ENCODE data around the gene ALDOA. TPM values are rescaled to one million over a fixed set of nuclear protein-coding genes. Genes with fewer than 3 reads are reported as not detected.
A peak's percentile ranks its signal among the peaks of the same experiment; 100 is the strongest.

ALDOA gene
- 827 TPM for total RNA-seq (2013)
- 1,000 to 10,000 TPM; 1,202 to 1,628 (median 1,429) TPM for polyA plus RNA-seq
- polyA minus RNA-seq: 480 and 875 TPM in 2 replicates
- total RNA-seq: 9.4 to 28.9 (median 15.5) reads per million in 11 experiments

DNA sequence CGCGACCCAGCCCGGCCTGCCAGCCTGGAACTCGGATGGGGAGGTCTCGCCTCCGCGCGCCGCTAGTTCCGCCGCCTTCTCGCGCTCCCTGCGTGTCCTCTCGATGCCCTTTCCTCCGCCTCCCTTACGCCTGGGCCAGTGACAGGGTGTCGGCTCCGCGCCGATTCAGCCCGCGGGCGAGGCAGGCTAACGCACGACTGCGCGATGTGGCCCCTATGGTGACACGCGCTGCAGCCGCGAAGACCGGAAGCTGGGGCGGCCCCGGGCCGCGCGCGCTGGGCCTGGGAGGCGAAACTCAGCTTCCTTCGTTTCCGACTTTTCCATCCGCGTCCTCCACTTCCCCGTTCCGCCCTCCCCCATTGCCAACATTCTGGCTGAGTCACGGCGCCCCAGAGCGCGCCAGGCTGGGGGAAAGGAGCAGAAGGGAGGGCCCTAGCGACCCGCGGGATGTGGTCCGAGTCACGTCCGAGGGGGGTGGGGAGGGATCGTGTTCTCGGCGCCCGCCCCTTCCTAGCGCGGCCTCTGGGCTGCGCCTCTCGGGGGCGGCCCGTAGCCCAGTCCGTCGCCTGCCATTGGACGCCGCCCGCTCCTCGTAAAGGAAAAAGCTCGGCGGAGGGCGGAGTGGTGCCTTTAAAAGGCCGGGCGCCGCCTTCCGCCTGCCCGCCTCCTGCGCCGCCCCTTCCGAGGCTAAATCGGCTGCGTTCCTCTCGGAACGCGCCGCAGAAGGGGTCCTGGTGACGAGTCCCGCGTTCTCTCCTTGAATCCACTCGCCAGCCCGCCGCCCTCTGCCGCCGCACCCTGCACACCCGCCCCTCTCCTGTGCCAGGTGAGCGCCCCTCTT lies at the start of gene ALDOA:
Gene ALDOA (plus strand): TSS at position 659 of the 841 bp plus-strand sequence. CDS start 1,138 bp downstream, outside the sequence.
- H3K4me1 Mint-ChIP-seq: peaks cover 38% of the 10 kb centered on the region
- H3K9me3 Mint-ChIP-seq: peaks cover 0 to 2% (median 0%) of the 10 kb centered on the region in 7 donors
- intact Hi-C loops (cut with micrococcal nuclease): loop anchor here (5.0 kb wide), 1 partner anchor 57 kb away; the partner anchor contains the start of gene MAPK3 (in 2 of the 2)
- Histone ChIP-seq H3K27me3 (ENCODE audit: control insufficient read depth in 2 of 2, insufficient read depth in 2 of 2, low read length in 2 of 2) (no peaks in the 10 kb centered on the region), H3K27ac (ENCODE audit: low read depth in 1 of 2, low read length in 2 of 2) (peak within 1 kb of the TSS; percentile 94), H3K79me2 (ENCODE audit: insufficient read depth, low read length) (peaks cover 63% of the 10 kb centered on the region), H3K4me2 (replicated peaks; ENCODE audit: extremely low read depth, low read length, poor library complexity, severe bottlenecking) (peak within 1 kb of the TSS; percentile 87), H3K4me3 (replicated peaks in 1 of 3; ENCODE audit: low read depth in 2 of 3, low read length in 3 of 3) (peak within 1 kb of the TSS; percentile 95 to 99 (median 97)), H3K36me3 (replicated peaks in 1 of 2; ENCODE audit: control insufficient read depth in 1 of 2, insufficient read depth in 2 of 2, low read length in 2 of 2) (peaks cover 32 to 37% of the 10 kb centered on the region in 2 donors), H3K9ac (ENCODE audit: insufficient read depth, low read length, poor library complexity, severe bottlenecking) (peak within 1 kb of the TSS; percentile 90), H3K9me3 (replicated peaks in 1 of 2; ENCODE audit: control insufficient read depth in 1 of 2, insufficient read depth in 1 of 2, low read length in 2 of 2) (no peaks in the 10 kb centered on the region), H3K4me1 (ENCODE audit: control insufficient read depth in 1 of 2, insufficient read depth in 2 of 2, low read length in 2 of 2) (peaks cover 42 to 55% of the 10 kb centered on the region in 2 donors), H2AFZ (ENCODE audit: insufficient read depth, low read depth, low read length, poor library complexity, severe bottlenecking) (peak within 1 kb of the TSS; percentile 90), H4K20me1 (ENCODE audit: insufficient read depth, low read length) (peaks cover 47% of the 10 kb centered on the region)
- peak within 1 kb of the TSS; percentile 93 to 97 for H3K4me3 Mint-ChIP-seq
- WGBS (ENCODE audit: insufficient coverage): under 1% methylated on average over 80 of the region's 99 CpGs
- DNase-seq: peak; percentile 95 to 100 (median 99)
- H3K27ac Mint-ChIP-seq: peak within 1 kb of the TSS; percentile 94 to 97 (median 97)
- TF ChIP-seq, protein P1, sequence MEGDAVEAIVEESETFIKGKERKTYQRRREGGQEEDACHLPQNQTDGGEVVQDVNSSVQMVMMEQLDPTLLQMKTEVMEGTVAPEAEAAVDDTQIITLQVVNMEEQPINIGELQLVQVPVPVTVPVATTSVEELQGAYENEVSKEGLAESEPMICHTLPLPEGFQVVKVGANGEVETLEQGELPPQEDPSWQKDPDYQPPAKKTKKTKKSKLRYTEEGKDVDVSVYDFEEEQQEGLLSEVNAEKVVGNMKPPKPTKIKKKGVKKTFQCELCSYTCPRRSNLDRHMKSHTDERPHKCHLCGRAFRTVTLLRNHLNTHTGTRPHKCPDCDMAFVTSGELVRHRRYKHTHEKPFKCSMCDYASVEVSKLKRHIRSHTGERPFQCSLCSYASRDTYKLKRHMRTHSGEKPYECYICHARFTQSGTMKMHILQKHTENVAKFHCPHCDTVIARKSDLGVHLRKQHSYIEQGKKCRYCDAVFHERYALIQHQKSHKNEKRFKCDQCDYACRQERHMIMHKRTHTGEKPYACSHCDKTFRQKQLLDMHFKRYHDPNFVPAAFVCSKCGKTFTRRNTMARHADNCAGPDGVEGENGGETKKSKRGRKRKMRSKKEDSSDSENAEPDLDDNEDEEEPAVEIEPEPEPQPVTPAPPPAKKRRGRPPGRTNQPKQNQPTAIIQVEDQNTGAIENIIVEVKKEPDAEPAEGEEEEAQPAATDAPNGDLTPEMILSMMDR (IDR thresholded peaks at IDR 0.05): no peak
- H3K27me3 Mint-ChIP-seq (ENCODE audit: low read depth in 3 of 3): peaks cover 0 to 3% (median 0%) of the 10 kb centered on the region in 3 donors
- H3K36me3 Mint-ChIP-seq: peaks cover 34 to 39% of the 10 kb centered on the region in 2 donors

DNA sequence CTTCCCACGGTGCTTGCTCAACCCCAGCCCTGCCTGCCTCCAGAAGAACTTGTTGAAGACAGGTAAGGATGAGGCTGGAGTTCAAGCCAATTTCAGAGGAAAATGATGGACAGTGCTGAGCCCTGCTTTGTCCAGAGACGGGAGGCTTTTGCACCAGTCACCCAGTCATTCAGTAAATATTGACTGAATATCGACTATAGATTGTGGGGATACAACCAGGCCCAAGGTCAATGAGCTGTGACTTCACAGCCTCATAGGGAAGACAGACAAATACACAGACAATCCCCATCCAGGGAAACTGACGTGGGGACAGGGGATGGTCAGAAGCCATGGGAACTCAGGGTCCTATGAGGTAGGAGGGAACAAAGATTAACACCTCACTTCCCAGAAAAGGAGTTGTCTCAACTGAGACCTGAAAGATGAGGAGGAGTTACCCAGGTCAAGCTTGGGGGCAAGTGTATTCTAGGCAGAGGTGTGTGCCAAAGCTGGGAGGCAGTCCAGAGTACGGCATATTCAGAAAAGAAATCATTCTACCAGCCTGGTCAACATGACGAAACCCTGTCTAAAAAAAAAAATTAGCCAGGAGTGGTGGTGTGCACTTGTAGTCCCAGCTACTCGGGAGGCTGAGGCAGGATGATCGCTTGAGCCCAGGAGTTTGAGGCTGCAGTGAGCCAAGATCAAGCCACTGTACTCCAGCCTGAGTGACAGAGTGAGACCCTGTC lies 48.8 kb upstream of the ALDOA start:
- TF ChIP-seq, protein P1 (IDR thresholded peaks at IDR 0.05): no peak
- Histone ChIP-seq H3K4me2 (replicated peaks; ENCODE audit: extremely low read depth, low read length, poor library complexity, severe bottlenecking) (no peak overlapping the region), H3K79me2 (ENCODE audit: insufficient read depth, low read length) (no peaks in the 10 kb centered on the region), H3K27me3 (ENCODE audit: control insufficient read depth in 2 of 2, insufficient read depth in 2 of 2, low read length in 2 of 2) (peaks cover 7 to 16% of the 10 kb centered on the region in 2 donors), H3K27ac (ENCODE audit: low read depth in 1 of 2, low read length in 2 of 2) (no peak overlapping the region), H3K4me3 (replicated peaks in 1 of 3; ENCODE audit: low read depth in 2 of 3, low read length in 3 of 3) (no peak overlapping the region), H2AFZ (ENCODE audit: insufficient read depth, low read depth, low read length, poor library complexity, severe bottlenecking) (no peak overlapping the region), H3K9me3 (replicated peaks in 1 of 2; ENCODE audit: control insufficient read depth in 1 of 2, insufficient read depth in 1 of 2, low read length in 2 of 2) (peaks cover 0 to 5% of the 10 kb centered on the region in 2 donors), H3K4me1 (ENCODE audit: control insufficient read depth in 1 of 2, insufficient read depth in 2 of 2, low read length in 2 of 2) (peaks cover 10 to 13% of the 10 kb centered on the region in 2 donors), H4K20me1 (ENCODE audit: insufficient read depth, low read length) (no peaks in the 10 kb centered on the region), H3K36me3 (replicated peaks in 1 of 2; ENCODE audit: control insufficient read depth in 1 of 2, insufficient read depth in 2 of 2, low read length in 2 of 2) (no peaks in the 10 kb centered on the region), H3K9ac (ENCODE audit: insufficient read depth, low read length, poor library complexity, severe bottlenecking) (no peak overlapping the region)
- DNase-seq: no peak
- Mint-ChIP-seq H3K27me3 (ENCODE audit: low read depth in 3 of 3) (peaks cover 23 to 36% (median 32%) of the 10 kb centered on the region in 3 donors), H3K4me3 (no peak overlapping the region), H3K27ac (peak overlapping the region in 1 of 7 donors; percentile 81), H3K4me1 (peaks cover 15% of the 10 kb centered on the region), H3K9me3 (peaks cover 0 to 8% (median 5%) of the 10 kb centered on the region in 7 donors), H3K36me3 (peaks cover 0 to 2% of the 10 kb centered on the region in 2 donors)
- WGBS (ENCODE audit: insufficient coverage): 91% methylated on average over 4 of the region's 8 CpGs
- intact Hi-C loops (cut with micrococcal nuclease): no loop called here

Measured in CD14-positive monocyte (primary cell).